Measurements from ENCODE around the gene ROBO3.

- no peak for TF ChIP-seq EP300 (IDR thresholded peaks at IDR 0.05)
- TF ChIP-seq CTCF (IDR thresholded peaks at IDR 0.05): no peak
- TF ChIP-seq POLR2AphosphoS5 (IDR thresholded peaks at IDR 0.05): no peak
Observed at GRCh38 chr11:124892146-124892545, 26.9 kb downstream of the ROBO3 start.
